ENCODE measurements around the gene PDE7B.

Gene PDE7B

DNA sequence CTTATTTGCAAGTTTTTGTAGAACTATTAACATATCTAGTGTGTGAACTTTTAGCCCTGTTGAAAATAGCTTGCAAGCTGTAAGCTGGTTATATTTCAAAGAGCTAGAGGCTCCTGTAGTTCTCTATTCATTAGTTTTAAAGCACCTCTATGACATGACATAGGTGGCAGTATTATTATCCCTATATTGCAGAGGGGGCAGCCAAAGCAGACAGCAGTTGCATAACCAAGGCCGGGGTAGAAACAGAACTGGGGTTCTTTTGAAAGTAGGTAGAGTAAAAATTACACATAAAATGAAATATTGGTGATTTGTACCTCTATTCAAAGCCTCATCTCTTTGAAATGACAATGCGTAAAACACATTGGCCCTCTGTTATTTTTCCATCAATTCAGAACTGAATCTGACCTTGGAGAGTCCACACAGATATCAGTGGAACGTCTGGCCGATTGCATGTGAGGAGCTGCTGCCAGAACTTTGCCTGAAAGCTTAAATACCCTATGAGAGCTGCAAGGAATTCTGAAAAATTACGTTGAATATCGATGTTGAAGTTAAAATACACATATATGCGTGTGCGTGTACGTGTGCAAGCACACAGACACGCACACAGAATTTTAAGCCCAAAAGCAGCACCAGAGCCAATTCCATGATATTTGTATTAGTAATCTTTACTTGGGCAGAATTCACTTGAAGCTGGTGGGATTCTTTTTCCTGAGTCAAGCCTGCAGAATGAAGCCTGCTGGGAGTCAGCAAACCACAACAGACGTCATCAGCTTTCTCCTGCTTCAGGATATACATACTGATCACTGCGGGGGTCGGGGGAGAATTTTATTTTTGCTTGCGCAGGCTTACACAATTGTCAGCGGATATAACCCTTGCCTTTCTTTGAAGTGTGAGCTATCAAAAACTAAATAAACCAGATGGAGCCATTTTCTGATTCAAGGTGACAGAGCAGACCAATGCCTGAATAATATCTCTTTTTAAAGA, 163.2 kb downstream of the PDE7B start:
- TF ChIP-seq, protein P1, sequence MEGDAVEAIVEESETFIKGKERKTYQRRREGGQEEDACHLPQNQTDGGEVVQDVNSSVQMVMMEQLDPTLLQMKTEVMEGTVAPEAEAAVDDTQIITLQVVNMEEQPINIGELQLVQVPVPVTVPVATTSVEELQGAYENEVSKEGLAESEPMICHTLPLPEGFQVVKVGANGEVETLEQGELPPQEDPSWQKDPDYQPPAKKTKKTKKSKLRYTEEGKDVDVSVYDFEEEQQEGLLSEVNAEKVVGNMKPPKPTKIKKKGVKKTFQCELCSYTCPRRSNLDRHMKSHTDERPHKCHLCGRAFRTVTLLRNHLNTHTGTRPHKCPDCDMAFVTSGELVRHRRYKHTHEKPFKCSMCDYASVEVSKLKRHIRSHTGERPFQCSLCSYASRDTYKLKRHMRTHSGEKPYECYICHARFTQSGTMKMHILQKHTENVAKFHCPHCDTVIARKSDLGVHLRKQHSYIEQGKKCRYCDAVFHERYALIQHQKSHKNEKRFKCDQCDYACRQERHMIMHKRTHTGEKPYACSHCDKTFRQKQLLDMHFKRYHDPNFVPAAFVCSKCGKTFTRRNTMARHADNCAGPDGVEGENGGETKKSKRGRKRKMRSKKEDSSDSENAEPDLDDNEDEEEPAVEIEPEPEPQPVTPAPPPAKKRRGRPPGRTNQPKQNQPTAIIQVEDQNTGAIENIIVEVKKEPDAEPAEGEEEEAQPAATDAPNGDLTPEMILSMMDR (conservative IDR thresholded peaks at IDR 0.05; ENCODE audit: low read depth, low read length) = no peak
- H3K4me3 ChIP-seq (ENCODE audit: low read depth, low read length) = no peak overlapping the region
- peak; percentile 100 for DNase-seq (ENCODE audit: low read depth)

DNA sequence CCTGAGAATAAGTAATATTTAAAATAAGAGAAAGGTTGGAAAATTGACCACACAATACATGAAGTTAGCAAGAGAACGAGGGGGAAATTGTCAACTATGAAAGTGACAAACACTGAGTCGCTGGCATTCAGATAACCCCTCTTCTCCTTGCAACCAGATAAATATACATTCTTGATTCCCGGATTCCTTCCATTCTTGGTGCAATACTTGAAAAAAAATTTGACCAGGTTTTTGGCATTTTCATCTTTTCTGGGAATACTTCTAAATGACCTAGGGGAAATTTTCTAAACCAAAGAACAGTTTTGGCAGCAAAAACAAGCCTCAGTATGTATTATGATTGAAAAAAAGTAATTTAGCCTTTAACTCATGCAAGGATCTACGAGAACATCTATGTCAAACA, 164.0 kb downstream of the PDE7B start:
- peak; percentile 39 for DNase-seq (ENCODE audit: low read depth)
- H3K4me3 ChIP-seq (ENCODE audit: low read depth, low read length) = no peak overlapping the region
- TF ChIP-seq, protein P1 (conservative IDR thresholded peaks at IDR 0.05; ENCODE audit: low read depth, low read length) = no peak

DNA sequence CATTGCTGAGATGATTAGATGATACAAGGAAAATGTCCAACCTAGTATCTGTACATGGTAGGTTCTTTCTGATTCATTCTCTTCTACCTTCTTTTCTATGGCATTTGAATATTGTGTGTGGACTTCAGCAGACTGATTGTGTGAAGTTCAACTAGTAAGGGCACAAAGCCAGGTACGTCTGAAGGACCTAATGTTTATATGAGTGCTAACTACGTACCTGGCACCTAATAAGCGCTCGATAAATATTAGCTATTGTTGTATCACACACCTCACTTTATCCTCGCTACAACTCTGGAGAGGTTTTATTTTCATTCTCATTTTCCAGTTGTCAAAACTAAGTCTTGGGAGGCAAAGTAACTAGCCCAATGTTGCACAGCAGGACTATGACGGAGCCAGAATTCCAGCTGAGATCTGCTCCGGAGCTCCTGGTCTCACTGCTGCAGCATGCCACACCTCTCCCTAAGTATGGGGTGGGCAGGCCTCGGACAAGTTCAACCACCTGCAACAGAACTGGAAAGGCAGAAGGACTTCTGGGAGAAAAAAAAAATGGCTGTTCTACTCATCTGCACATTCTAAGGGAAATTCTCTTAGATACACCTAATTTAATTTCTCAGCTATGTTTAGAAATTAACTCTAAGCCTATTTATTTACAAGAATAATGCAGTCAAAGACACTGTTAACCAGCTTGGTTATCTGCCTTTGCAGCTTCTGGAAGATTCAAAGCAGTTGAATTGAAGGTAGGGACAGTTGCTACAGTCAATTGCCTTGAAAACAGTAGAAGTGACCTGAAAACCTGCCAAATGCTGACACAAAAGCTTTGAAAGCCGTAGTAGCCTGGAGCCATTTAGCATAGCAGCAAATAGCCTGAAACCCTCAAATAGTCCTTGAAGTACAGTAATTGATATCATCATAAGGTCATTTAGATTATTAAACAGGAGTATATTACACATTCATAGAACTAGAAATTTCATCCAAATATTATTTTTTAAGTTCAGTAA, 165.0 kb downstream of the PDE7B start:
- H3K4me3 ChIP-seq (ENCODE audit: low read depth, low read length) = no peak overlapping the region
- peak; percentile 80 for DNase-seq (ENCODE audit: low read depth)
- TF ChIP-seq, protein P1 (conservative IDR thresholded peaks at IDR 0.05; ENCODE audit: low read depth, low read length) = no peak

DNA sequence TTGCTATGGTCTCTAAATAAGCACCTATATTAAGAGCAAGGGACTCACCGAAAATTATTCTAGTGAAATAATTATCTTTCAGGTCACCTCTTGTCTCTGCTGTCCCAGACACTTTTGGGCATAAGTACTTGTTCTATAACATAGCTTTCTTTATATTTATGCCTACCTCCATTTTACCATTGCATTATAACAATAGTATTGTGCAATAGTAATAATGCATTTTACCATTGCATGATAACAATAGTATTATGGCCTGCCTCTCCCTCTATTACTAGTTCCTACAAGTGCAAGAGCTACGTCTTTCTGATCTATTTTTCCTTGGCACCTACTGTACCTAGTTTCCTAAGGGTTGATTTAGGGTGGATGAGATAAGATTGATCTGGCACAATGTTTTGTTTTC, 169.2 kb downstream of the PDE7B start:
- TF ChIP-seq, protein P1 (conservative IDR thresholded peaks at IDR 0.05; ENCODE audit: low read depth, low read length) = no peak
- H3K4me3 ChIP-seq (ENCODE audit: low read depth, low read length) = no peak overlapping the region
- no peak for DNase-seq (ENCODE audit: low read depth)

DNA sequence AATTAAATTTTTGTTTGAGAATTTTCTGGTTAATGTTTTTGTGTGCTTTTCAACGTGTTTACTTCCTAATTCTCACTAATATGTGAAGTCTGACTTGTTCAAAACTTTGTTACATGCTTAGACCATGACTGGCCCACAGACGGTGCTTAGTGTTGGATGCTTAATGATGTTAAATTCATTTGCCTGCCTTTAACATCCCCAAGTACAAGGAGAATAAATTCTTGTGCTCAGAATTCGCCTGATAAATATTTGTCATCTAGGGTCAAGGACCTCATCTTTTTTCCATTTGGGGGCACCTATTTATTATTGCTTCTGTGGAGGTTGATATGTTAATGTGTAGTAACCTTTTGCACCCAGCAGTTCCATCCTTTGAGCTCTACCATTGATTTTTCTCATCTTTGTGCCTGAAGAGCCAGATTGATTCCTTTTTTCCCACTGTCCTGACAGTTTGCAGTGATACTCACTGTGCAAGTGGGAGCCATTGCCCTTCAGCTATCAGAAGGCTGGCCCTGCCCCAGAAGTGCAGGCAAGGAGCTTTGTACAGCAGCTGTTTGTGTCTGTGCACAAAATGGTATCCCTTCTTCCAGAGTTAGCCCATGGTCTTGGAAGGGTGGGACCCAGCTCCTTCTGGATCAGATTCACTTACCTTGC, 170.8 kb downstream of the PDE7B start:
- no peak for DNase-seq (ENCODE audit: low read depth)
- H3K4me3 ChIP-seq (ENCODE audit: low read depth, low read length) = no peak overlapping the region
- TF ChIP-seq, protein P1 (conservative IDR thresholded peaks at IDR 0.05; ENCODE audit: low read depth, low read length) = no peak

DNA sequence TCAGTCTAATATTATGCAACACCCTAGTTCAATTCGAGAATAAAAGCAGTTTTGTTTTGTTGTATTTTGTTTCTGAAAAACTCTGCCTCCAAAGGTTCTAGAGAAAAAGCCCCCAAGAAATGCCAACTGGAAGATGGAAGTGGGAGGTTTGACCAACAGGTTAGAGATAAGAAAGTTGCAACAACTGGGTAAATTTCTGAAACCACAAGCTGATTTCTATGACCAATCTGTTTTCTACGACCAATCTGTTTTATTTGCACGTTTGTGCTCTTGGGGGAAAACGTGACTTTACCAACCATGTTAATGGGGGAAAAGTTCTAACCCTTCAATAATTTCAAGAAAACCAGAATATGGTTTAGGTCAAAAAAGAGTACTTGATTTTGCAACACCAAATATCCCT, 173.2 kb downstream of the PDE7B start:
- no peak for DNase-seq (ENCODE audit: low read depth)
- H3K4me3 ChIP-seq (ENCODE audit: low read depth, low read length) = no peak overlapping the region
- TF ChIP-seq, protein P1 (conservative IDR thresholded peaks at IDR 0.05; ENCODE audit: low read depth, low read length) = no peak
